Prostate gland (tissue), 2 donors: ENCODE results near the gene AP1G2. TPM values are rescaled to one million over a fixed set of nuclear protein-coding genes. Genes with fewer than 3 reads are reported as not detected.

ENCODE experiments used
- DNase-seq: peaks from one replicate; pipeline ENCODE4 v3.0.0-alpha.2; 2019; ENCODE audit warnings: low spot score
- H3K27ac ChIP-seq, 2 donors: fragments of 200-600 bp; sonication (generic); 2 replicates each; pipeline ENCODE4 v1.5.1; 2017 to 2019
- H3K27me3 ChIP-seq: fragments of 200-600 bp; sonication (generic); replicated peaks from 2 replicates; pipeline ENCODE4 v1.5.1; 2019; ENCODE audit not compliant: insufficient read depth
- H3K36me3 ChIP-seq, 2 donors: fragments of 200-600 bp; sonication (generic); 1 replicate in 1 of 2; 2 replicates in 1 of 2; pipeline versions ENCODE4 v1.5.1 to v1.8.1; 2017 to 2019
- H3K4me1 ChIP-seq: fragments of 200-600 bp; sonication (generic); replicated peaks from 2 replicates; pipeline ENCODE4 v1.5.1; 2019
- H3K4me3 ChIP-seq, 2 donors: fragments of 200-600 bp; sonication (generic); 2 replicates each; pipeline ENCODE4 v1.5.1; 2017 to 2019
- H3K9me3 ChIP-seq: fragments of 200-600 bp; sonication (generic); 2 replicates; pipeline ENCODE4 v1.5.1; 2017
- POLR2A ChIP-seq: fragments of 450-650 bp; IDR thresholded peaks from one replicate; pipeline ENCODE4 v1.6.1; 2016; ENCODE audit warnings: antibody characterized with exemption, mild to moderate bottlenecking
- POLR2AphosphoS5 ChIP-seq: sonication (generic); formaldehyde crosslinking; IDR thresholded peaks from one replicate; pipeline ENCODE4 v1.6.1; 2017; ENCODE audit warnings: antibody characterized with exemption
- WGBS: methylation state at CpG from one replicate; pipeline ENCODE4 v1.1.5; 2018; 5-methylcytosine and 5-hydroxymethylcytosine counted together
- intact Hi-C: fragments of 100-400 bp; cut with DNase I; formaldehyde crosslinking; loops from one replicate; pipeline ENCODE4 v1.14.2; 2022
- total RNA-seq, 2 donors: library from RNA; depleted of rRNA; stranded (reverse); fragments of >200 nt; gene quantifications; one replicate each; pipeline ENCODE4 v1.1.0, GENCODE V29; 2016
- TF ChIP-seq, protein P1 (sequence below), 4 experiments: fragments of 200-600 bp in 2 of 4; fragments of 450-650 bp in 2 of 4; sonication (generic) in 2 of 4; IDR thresholded peaks; 1 replicate in 3 of 4; 2 replicates in 1 of 4; pipeline ENCODE4 v1.5.1; 2016 to 2019; ENCODE audit warnings: antibody characterized with exemption in 4 of 4, mild to moderate bottlenecking in 2 of 4, moderate library complexity in 2 of 4

AP1G2 gene
- total RNA-seq, 2 donors from 2014 or later, result 95.3 to 134 TPM

DNA sequence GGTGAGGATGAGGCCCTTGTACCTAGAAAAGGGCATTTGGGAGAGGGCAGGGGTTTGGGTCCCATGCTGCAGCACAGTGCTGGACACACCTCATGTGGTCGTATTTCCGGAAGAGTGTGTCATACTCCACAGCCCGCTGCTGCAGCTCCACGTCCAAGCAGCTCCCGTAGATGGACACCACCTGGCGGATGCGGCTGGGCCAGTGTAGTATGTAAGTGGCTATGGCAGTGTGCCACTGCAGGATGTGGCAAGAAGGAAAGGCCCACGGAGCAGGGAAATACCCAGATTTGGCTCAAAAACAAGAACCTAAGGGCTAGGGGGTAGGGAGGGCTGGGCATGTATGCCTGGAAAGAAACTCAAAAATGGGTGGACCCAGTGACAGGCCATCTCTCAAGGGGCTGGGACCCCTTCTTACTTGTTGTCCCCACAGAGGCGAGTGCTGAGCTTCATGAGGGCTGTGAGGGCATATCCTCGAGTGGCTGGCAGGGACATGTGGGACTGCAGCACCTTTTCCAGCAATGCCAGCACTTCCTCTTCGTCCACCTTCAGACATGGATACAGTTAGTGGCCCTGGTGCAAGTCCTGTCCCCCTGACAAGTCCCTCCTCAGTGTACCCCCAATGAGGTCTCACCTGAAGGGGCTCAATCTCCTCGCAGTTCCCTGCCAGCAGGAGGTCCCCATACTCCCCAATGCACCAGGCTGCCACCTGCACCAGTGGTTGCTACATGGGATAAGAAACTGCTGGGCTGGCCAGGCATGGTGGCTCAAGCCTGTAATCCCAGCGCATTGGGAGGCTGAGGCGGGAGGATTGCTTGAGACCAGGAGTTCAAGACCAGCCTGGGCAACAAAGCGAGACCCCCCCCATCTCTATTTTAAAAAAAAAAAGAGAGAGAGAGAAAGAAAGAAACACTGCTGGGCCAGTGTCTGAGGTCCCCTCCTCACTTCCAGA, 5.4 kb downstream of the AP1G2 start:
- TF ChIP-seq POLR2A (no peak), POLR2AphosphoS5 (no peak)
- TF ChIP-seq, protein P1, sequence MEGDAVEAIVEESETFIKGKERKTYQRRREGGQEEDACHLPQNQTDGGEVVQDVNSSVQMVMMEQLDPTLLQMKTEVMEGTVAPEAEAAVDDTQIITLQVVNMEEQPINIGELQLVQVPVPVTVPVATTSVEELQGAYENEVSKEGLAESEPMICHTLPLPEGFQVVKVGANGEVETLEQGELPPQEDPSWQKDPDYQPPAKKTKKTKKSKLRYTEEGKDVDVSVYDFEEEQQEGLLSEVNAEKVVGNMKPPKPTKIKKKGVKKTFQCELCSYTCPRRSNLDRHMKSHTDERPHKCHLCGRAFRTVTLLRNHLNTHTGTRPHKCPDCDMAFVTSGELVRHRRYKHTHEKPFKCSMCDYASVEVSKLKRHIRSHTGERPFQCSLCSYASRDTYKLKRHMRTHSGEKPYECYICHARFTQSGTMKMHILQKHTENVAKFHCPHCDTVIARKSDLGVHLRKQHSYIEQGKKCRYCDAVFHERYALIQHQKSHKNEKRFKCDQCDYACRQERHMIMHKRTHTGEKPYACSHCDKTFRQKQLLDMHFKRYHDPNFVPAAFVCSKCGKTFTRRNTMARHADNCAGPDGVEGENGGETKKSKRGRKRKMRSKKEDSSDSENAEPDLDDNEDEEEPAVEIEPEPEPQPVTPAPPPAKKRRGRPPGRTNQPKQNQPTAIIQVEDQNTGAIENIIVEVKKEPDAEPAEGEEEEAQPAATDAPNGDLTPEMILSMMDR (IDR thresholded peaks at IDR 0.05), result no peak
- intact Hi-C loops, result loop anchor here (5.0 to 10.0 kb wide), 2 partner anchors 85 to 237 kb away; partner anchors contain the start of gene PABPN1
- Histone ChIP-seq H3K9me3 (no peaks in the 10 kb centered on the region), H3K4me1 (no peaks in the 10 kb centered on the region), H3K4me3 (no peak overlapping the region), H3K27ac (no peak overlapping the region), H3K36me3 (no peaks in the 10 kb centered on the region), H3K27me3 (no peaks in the 10 kb centered on the region)
- 74% methylated on average over 15 of the region's 15 CpGs for WGBS
- DNase-seq, result no peak

DNA sequence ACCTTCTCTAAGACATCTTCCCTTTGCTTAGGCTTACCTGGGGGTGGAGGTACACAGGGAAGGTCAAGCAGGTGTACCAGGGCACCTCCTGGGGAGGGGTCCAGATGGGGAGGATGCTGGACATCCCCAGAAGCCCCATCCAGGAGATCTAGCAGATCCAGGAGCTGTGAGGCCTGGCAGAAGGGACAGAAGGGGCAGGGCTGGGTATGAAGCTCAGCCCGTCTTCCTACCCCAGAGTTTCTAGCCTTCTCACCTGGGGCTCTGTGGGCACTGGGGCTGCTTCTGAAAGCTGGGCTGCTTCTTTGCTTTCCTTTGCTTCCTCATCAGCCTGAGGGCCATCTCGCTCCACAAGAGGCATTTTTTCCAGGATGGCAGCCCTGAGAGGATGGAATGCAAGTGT, 6.3 kb downstream of the AP1G2 start:
- Histone ChIP-seq H3K4me1 (peaks cover 6% of the 10 kb centered on the region), H3K4me3 (no peak overlapping the region), H3K36me3 (no peaks in the 10 kb centered on the region), H3K27ac (no peak overlapping the region), H3K9me3 (no peaks in the 10 kb centered on the region), H3K27me3 (no peaks in the 10 kb centered on the region)
- intact Hi-C loops, result loop anchor here (5.0 to 10.0 kb wide), 2 partner anchors 84 to 236 kb away; partner anchors contain the start of gene PABPN1
- TF ChIP-seq POLR2A, result no peak
- no peak for TF ChIP-seq POLR2AphosphoS5
- TF ChIP-seq, protein P1 (IDR thresholded peaks at IDR 0.05), result no peak
- WGBS, result 90% methylated on average over 2 of the region's 2 CpGs
- DNase-seq, result no peak

DNA sequence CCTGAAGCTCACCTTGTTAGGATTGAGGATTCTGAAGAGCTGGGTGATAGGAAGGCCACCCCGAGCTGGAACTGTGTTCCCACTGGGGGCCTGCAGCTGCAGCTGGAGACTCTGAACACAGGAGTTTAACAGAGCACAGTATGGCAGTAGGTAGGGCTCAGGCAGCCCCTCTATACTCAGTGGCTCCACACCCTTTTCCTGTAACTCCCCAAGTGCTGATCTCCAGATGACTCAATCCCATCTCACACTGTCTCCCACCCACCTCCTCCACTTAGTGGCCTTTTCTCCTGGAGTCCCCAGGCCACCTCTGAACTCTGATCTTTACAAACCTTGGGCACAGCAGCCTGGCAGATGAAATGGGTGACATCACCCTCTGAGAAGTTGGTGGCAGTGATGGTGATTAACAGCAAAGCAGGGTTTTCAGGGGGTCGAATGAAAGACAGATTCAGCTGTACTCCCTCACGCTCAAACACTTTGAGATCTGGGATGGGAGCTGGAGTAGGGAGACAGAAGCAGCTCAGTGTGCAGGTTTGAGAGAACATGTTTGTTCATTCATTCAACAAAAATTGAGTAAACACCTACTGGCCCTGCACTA, 7.6 kb downstream of the AP1G2 start:
- WGBS, result 76% methylated on average over 3 of the region's 3 CpGs
- no peak overlapping the region for H3K27ac ChIP-seq
- H3K36me3 ChIP-seq, result no peaks in the 10 kb centered on the region
- TF ChIP-seq POLR2A, result no peak
- TF ChIP-seq POLR2AphosphoS5, result no peak
- TF ChIP-seq, protein P1 (IDR thresholded peaks at IDR 0.05), result no peak
- peaks cover 6% of the 10 kb centered on the region for H3K4me1 ChIP-seq
- H3K27me3 ChIP-seq, result no peaks in the 10 kb centered on the region
- no peak for DNase-seq
- H3K9me3 ChIP-seq, result no peaks in the 10 kb centered on the region
- intact Hi-C loops, result loop anchor here (5.0 to 10.0 kb wide), 2 partner anchors 83 to 235 kb away; partner anchors contain the start of gene PABPN1
- H3K4me3 ChIP-seq, result no peak overlapping the region

DNA sequence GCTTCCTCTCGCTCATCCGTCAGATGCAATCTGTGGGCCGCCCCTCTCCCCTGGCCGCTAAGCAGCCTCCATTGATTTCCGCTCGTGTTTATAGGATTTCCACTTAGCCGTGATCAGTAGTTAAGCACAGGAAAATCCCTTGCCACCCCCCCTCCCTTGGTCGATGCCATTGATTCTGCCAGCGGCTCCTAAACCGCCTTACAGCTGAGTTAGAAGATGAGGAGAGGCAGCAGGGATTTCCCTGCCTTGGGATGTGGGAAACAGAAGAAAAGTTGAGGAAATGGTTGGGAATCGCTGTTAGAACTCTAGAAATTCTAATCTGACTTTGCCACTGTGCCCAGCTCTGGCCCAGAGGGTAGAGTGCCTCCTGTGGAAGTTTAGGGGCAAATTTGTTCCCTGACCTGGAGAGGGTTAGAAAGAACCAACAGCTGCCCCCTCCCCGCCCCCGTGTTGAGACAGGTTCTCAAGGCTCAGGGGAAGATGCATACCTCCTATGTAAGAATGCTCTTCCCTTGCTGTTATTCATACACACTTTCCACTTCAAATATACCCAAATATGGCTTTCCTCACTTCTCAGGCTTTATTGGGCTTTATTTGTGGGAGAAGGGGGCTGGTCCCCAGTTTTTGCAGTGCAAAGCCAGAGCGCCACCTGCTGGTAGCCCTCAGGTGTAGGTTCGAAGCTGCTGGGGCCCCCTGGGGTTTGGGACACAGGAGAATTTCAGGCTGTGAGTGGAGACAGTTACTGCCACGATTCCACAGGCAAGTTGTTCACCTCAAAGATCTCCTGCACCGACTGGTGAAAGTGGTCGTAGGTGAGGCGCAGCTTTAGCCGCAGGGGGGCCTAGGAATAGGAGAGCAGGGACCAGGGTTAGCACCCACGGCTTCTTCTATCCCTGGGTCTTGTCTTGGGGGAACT, 8.3 kb downstream of the AP1G2 start:
- Histone ChIP-seq H3K36me3 (no peaks in the 10 kb centered on the region), H3K4me1 (peaks cover 6% of the 10 kb centered on the region), H3K9me3 (no peaks in the 10 kb centered on the region), H3K27me3 (no peaks in the 10 kb centered on the region), H3K27ac (no peak overlapping the region), H3K4me3 (no peak overlapping the region)
- no peak for DNase-seq
- 66% methylated on average over 21 of the region's 21 CpGs for WGBS
- TF ChIP-seq POLR2AphosphoS5, result no peak
- TF ChIP-seq, protein P1 (IDR thresholded peaks at IDR 0.05), result peak; percentile 53 to 69 (median 63)
- intact Hi-C loops, result no loop called here
